HEK293T (cell line): ENCODE results near the gene COL19A1.

ENCODE experiments used
- ARNT ChIP-seq: fragments of 450-650 bp; IDR thresholded peaks from 2 replicates; pipeline ENCODE4 v1.6.1; 2017; ENCODE audit warnings: mild to moderate bottlenecking
- BHLHE40 ChIP-seq: fragments of 450-650 bp; IDR thresholded peaks from 2 replicates; pipeline ENCODE4 v1.6.1; 2016; ENCODE audit warnings: mild to moderate bottlenecking, moderate library complexity, borderline replicate concordance
- ELF4 ChIP-seq: fragments of 450-650 bp; IDR thresholded peaks from 2 replicates; pipeline ENCODE4 v1.6.1; 2017; ENCODE audit warnings: antibody characterized with exemption
- FOXA1 ChIP-seq: fragments of 450-650 bp; IDR thresholded peaks from 2 replicates; pipeline ENCODE4 v1.6.1; 2016; ENCODE audit warnings: mild to moderate bottlenecking
- FOXK2 ChIP-seq: fragments of 450-650 bp; IDR thresholded peaks from 2 replicates; pipeline ENCODE4 v1.6.1; 2016; ENCODE audit warnings: mild to moderate bottlenecking
- FOXM1 ChIP-seq: fragments of 450-650 bp; IDR thresholded peaks from 2 replicates; pipeline ENCODE4 v1.6.1; 2017; ENCODE audit warnings: mild to moderate bottlenecking, borderline replicate concordance
- HDGF ChIP-seq: fragments of 450-650 bp; IDR thresholded peaks from 2 replicates; pipeline ENCODE4 v1.6.1; 2017; ENCODE audit warnings: antibody characterized with exemption, borderline replicate concordance
- L3MBTL2 ChIP-seq: fragments of 450-650 bp; conservative IDR thresholded peaks from 2 replicates; pipeline ENCODE4 v1.6.1; 2016; ENCODE audit warnings: mild to moderate bottlenecking
- NFRKB ChIP-seq: fragments of 450-650 bp; IDR thresholded peaks from 2 replicates; pipeline ENCODE4 v1.6.1; 2016; ENCODE audit warnings: mild to moderate bottlenecking, moderate library complexity
- SP1 ChIP-seq: fragments of 450-650 bp; IDR thresholded peaks from 2 replicates; pipeline ENCODE4 v1.6.1; 2017
- ZNF384 ChIP-seq: fragments of 450-650 bp; IDR thresholded peaks from 2 replicates; pipeline ENCODE4 v1.6.1; 2016
- TF ChIP-seq, protein P1 (sequence below): fragments of 450-650 bp; IDR thresholded peaks from 2 replicates; pipeline ENCODE4 v1.6.1; 2016

DNA sequence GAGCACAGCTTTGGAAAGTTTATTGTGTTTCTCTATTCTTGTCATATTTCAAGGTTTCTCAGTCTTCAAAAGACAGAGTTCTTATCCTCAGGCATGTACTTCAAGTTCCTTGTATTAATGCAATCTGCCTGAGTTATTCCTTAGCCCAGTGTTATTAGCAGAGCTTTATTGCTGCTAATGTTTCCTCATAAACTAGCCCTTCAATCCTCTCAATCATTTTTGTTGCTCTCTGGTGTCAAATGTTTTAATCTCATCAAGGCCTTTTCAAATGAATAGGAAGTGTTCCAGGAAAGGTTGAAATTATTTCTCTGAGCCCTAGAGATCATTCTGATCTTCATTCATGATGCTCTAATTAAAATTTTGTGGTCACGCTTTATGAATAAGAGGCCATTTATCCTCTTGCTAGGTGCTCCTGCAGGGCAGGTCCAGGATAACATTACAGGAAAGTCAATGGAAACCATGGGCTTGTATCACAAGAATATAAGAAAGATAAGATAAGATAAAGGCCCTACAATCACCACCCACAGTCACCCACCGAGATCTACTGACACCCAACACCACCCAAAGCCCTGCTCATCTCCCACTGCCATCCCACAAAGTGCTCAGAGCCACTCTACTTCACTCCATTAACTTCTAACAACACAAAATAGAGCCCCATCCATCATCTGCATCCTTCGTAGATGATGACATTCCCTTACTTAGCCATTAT is 310.6 kb downstream of the COL19A1 start:
- TF ChIP-seq NFRKB, result no peak
- TF ChIP-seq ARNT, result no peak
- TF ChIP-seq FOXA1, result no peak
- no peak for TF ChIP-seq SP1
- no peak for TF ChIP-seq FOXK2
- TF ChIP-seq FOXM1, result no peak
- TF ChIP-seq BHLHE40, result no peak
- no peak for TF ChIP-seq HDGF
- TF ChIP-seq ZNF384, result no peak
- no peak for TF ChIP-seq L3MBTL2
- no peak for TF ChIP-seq ELF4
- TF ChIP-seq, protein P1, sequence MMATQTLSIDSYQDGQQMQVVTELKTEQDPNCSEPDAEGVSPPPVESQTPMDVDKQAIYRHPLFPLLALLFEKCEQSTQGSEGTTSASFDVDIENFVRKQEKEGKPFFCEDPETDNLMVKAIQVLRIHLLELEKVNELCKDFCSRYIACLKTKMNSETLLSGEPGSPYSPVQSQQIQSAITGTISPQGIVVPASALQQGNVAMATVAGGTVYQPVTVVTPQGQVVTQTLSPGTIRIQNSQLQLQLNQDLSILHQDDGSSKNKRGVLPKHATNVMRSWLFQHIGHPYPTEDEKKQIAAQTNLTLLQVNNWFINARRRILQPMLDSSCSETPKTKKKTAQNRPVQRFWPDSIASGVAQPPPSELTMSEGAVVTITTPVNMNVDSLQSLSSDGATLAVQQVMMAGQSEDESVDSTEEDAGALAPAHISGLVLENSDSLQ, result peak; percentile 19; the same call in 1 of the 2 replicates
